SU-DHL-6 (cell line): ENCODE data around the gene MRPL55.

Experiments
- CTCF ChIP-seq: fragments of 200-600 bp; sonication (generic); IDR thresholded peaks from one replicate; pipeline ENCODE4 v1.5.1; 2017; ENCODE audit warnings: antibody characterized with exemption, mild to moderate bottlenecking, low read length, moderate library complexity; ENCODE audit not compliant: insufficient read depth, poor library complexity, severe bottlenecking
- EZH2phosphoT487 ChIP-seq: fragments of 200-600 bp; sonication (generic), shearing (Covaris generic); conservative IDR thresholded peaks from 2 replicates; pipeline ENCODE4 v1.6.1; 2018; ENCODE audit warnings: mild to moderate bottlenecking, antibody characterized with exemption, low read length, moderate library complexity, mixed read lengths

- TF ChIP-seq CTCF = no peak
- TF ChIP-seq EZH2phosphoT487 = no peak
Observed at GRCh38 chr1:228152097-228152917, 43.2 kb upstream of the MRPL55 start.
